ENCODE data around the gene GIPR. TPM values are rescaled to one million over a fixed set of nuclear protein-coding genes. Genes with fewer than 3 reads are reported as not detected.

GIPR gene
- total and polyA plus RNA-seq, 8 donors = 2.6 to 49.0 (median 7.7) TPM

GRCh38 chr19:45691516-45692186 lies 23.6 kb downstream of the GIPR start, which contains the start of gene SNRPD2:
Gene SNRPD2, minus strand, starts transcription at chr19:45691953. Its CDS starts 65 bp downstream, at chr19:45691888.
- H3K4me3 ChIP-seq = peak within 1 kb of the TSS; percentile 65 to 92 (median 70)
- peak within 1 kb of the TSS; percentile 81 to 94 (median 86) for H3K27ac ChIP-seq
- FAIRE-seq = peak; percentile 74
- ATAC-seq = peak; percentile 78 to 89 (median 82)
- peaks cover 0 to 6% (median 0%) of the 10 kb centered on the region in 3 donors for H3K4me1 ChIP-seq
- H3K9me3 ChIP-seq = no peaks in the 10 kb centered on the region
- H3K27me3 ChIP-seq = no peaks in the 10 kb centered on the region
- no peak for TF ChIP-seq CTCF (IDR thresholded peaks at IDR 0.05)
- WGBS, 2 donors = 1% methylated on average over 36 of the region's 36 CpGs
- DNase-seq = peak; percentile 91 to 97 (median 93)
- H3K36me3 ChIP-seq = peaks cover 0 to 24% (median 6%) of the 10 kb centered on the region in 3 donors
- intact Hi-C loops (cut with DNase I) = no loop called here

- H3K4me3 ChIP-seq = peak within 1 kb of the TSS; percentile 65 to 92 (median 70)
- intact Hi-C loops (cut with DNase I) = no loop called here
- H3K4me1 ChIP-seq = peaks cover 0 to 6% (median 0%) of the 10 kb centered on the region in 3 donors
- no peaks in the 10 kb centered on the region for H3K9me3 ChIP-seq
- FAIRE-seq (peak; percentile 97), ATAC-seq (peak; percentile 89 to 95 (median 91)), DNase-seq (peak; percentile 93 to 99 (median 98))
- no peak for TF ChIP-seq CTCF (IDR thresholded peaks at IDR 0.05)
- peak within 1 kb of the TSS; percentile 81 to 94 (median 86) for H3K27ac ChIP-seq
- WGBS, 2 donors = 0 to 1% methylated on average over 66 to 70 of the region's 70 CpGs
- H3K27me3 ChIP-seq = no peaks in the 10 kb centered on the region
- H3K36me3 ChIP-seq = peaks cover 0 to 18% (median 6%) of the 10 kb centered on the region in 3 donors
Measured at GRCh38 chr19:45692187-45693105, 24.4 kb downstream of the GIPR start, which contains the start of gene QPCTL. Gene QPCTL, plus strand, starts transcription at chr19:45692666. Its CDS starts 38 bp downstream, at chr19:45692704.

GRCh38 chr19:45693106-45693788 lies 25.2 kb downstream of the GIPR start:
- Histone ChIP-seq H3K4me1 (peaks cover 0 to 6% (median 0%) of the 10 kb centered on the region in 3 donors), H3K36me3 (peaks cover 0 to 10% (median under 1%) of the 10 kb centered on the region in 3 donors), H3K9me3 (no peaks in the 10 kb centered on the region), H3K27me3 (no peaks in the 10 kb centered on the region), H3K27ac (peak overlapping the region; percentile 81 to 94 (median 86)), H3K4me3 (peak overlapping the region; percentile 65 to 92 (median 70))
- DNase-seq (peak; percentile 63 to 90 (median 82)), ATAC-seq (peak; percentile 25 to 40 (median 37)), FAIRE-seq (no peak)
- WGBS, 2 donors = 1% methylated on average over 22 of the region's 22 CpGs
- peak; percentile 70 to 87 (median 80) for TF ChIP-seq CTCF (IDR thresholded peaks at IDR 0.05)
- intact Hi-C loops (cut with DNase I) = no loop called here

- Histone ChIP-seq H3K27me3 (no peaks in the 10 kb centered on the region), H3K36me3 (no peaks in the 10 kb centered on the region), H3K9me3 (no peaks in the 10 kb centered on the region), H3K4me1 (no peaks in the 10 kb centered on the region), H3K27ac (no peak overlapping the region), H3K4me3 (no peak overlapping the region)
- intact Hi-C loops (cut with DNase I) = no loop called here
- FAIRE-seq = no peak
- WGBS, 2 donors = 82 to 86% methylated on average over 7 of the region's 7 CpGs
- no peak for DNase-seq
- TF ChIP-seq CTCF (IDR thresholded peaks at IDR 0.05) = no peak
- no peak for ATAC-seq
Measured at GRCh38 chr19:45701676-45702075, 33.7 kb downstream of the GIPR start.

Measured in pancreas (tissue), 10 donors.